ENCODE results near the gene S100A13.

Gene S100A13

GRCh38 chr1:153652805-153653500 lies 25.6 kb upstream of the S100A13 start:
- H3K36me3 ChIP-seq: 0 out of 22 replicates have a peak, but pooled peaks cover 0 to 2% (median 0%) of the 10 kb centered on the region in 11 experiments
- peak overlapping the region in 1 of 11 experiments; percentile 5; a peak in 1 of 22 replicates for H3K9ac ChIP-seq
- H3K27me3 ChIP-seq: no peaks in the 10 kb centered on the region
- H4K20me1 ChIP-seq: no peaks in the 10 kb centered on the region
- no peaks in the 10 kb centered on the region for H3K9me3 ChIP-seq (replicated peaks in 1 of 11)
- peak overlapping the region in 5 of 11 experiments; percentile 5 to 58 (median 18); a peak in 5 of 22 replicates for H3K27ac ChIP-seq
- no peak overlapping the region for H3K4me3 ChIP-seq
- 0 out of 22 replicates have a peak, but pooled peaks of 1 of the 11 experiments have one; percentile 9 for TF ChIP-seq Cebpa-rat (IDR thresholded peaks at IDR 0.05)
- H3K4me1 ChIP-seq: peaks cover 14 to 30% (median 19%) of the 10 kb centered on the region in 10 experiments; a peak in 19 of 20 replicates
- H3K4me2 ChIP-seq: peak overlapping the region in 9 of 11 experiments; percentile 1 to 80 (median 46); a peak in 15 of 22 replicates

GRCh38 chr1:153651771-153652170 lies 24.5 kb upstream of the S100A13 start:
- Histone ChIP-seq H3K27ac (no peak overlapping the region), H3K4me1 (peaks cover 20 to 40% (median 27%) of the 10 kb centered on the region in 10 experiments), H4K20me1 (peaks cover 0 to 4% (median 0%) of the 10 kb centered on the region in 11 experiments; a peak in 1 of 22 replicates), H3K4me2 (0 out of 22 replicates have a peak overlapping the region, but pooled peaks of 1 of the 11 experiments have one; percentile 80), H3K9ac (no peak overlapping the region), H3K36me3 (peaks cover 0 to 11% (median 8%) of the 10 kb centered on the region in 11 experiments; a peak in 14 of 22 replicates), H3K9me3 (replicated peaks in 1 of 11) (no peaks in the 10 kb centered on the region), H3K27me3 (no peaks in the 10 kb centered on the region), H3K4me3 (no peak overlapping the region)
- TF ChIP-seq Cebpa-rat (IDR thresholded peaks at IDR 0.05): no peak

- Histone ChIP-seq H3K27me3 (no peaks in the 10 kb centered on the region), H3K36me3 (peaks cover 13 to 30% (median 27%) of the 10 kb centered on the region in 11 experiments), H3K4me3 (no peak overlapping the region), H3K9me3 (replicated peaks in 1 of 11) (no peaks in the 10 kb centered on the region), H4K20me1 (peaks cover 0 to 9% (median 0%) of the 10 kb centered on the region in 11 experiments; a peak in 3 of 22 replicates), H3K4me1 (peaks cover 35 to 55% (median 46%) of the 10 kb centered on the region in 10 experiments), H3K9ac (peak overlapping the region in 1 of 11 experiments; percentile 1; a peak in 1 of 22 replicates), H3K27ac (peak overlapping the region in 4 of 11 experiments; percentile 3 to 70 (median 27); a peak in 4 of 22 replicates), H3K4me2 (0 out of 22 replicates have a peak overlapping the region, but pooled peaks of 1 of the 11 experiments have one; percentile 5)
- no peak for TF ChIP-seq Cebpa-rat (IDR thresholded peaks at IDR 0.05)
Measured at GRCh38 chr1:153649863-153650235, 22.5 kb upstream of the S100A13 start.

- Histone ChIP-seq H3K4me3 (no peak overlapping the region), H3K36me3 (peaks cover 18 to 35% (median 33%) of the 10 kb centered on the region in 11 experiments), H4K20me1 (peaks cover 0 to 10% (median 0%) of the 10 kb centered on the region in 11 experiments; a peak in 3 of 22 replicates), H3K27ac (peak overlapping the region in 6 of 11 experiments; percentile 3 to 70 (median 56); a peak in 8 of 22 replicates), H3K9me3 (replicated peaks in 1 of 11) (no peaks in the 10 kb centered on the region), H3K9ac (peak overlapping the region in 2 of 11 experiments; percentile 1 to 3; a peak in 2 of 22 replicates), H3K4me2 (0 out of 22 replicates have a peak overlapping the region, but pooled peaks of 1 of the 11 experiments have one; percentile 5), H3K4me1 (peaks cover 35 to 58% (median 49%) of the 10 kb centered on the region in 10 experiments), H3K27me3 (no peaks in the 10 kb centered on the region)
- no peak for TF ChIP-seq Cebpa-rat (IDR thresholded peaks at IDR 0.05)
Measured at GRCh38 chr1:153649137-153649862, 22.0 kb upstream of the S100A13 start.

- H3K9me3 ChIP-seq (replicated peaks in 1 of 11): no peaks in the 10 kb centered on the region
- H3K36me3 ChIP-seq: peaks cover 30 to 47% (median 44%) of the 10 kb centered on the region in 11 experiments
- no peak overlapping the region for H3K4me3 ChIP-seq
- H3K27me3 ChIP-seq: no peaks in the 10 kb centered on the region
- peak overlapping the region in 8 of 11 experiments; percentile 28 to 70 (median 58); a peak in 13 of 22 replicates for H3K27ac ChIP-seq
- H3K4me1 ChIP-seq: peaks cover 41 to 66% (median 54%) of the 10 kb centered on the region in 10 experiments
- peak in 1 of 11 experiments; percentile 11; a peak in 2 of 22 replicates for TF ChIP-seq Cebpa-rat (IDR thresholded peaks at IDR 0.05)
- peak overlapping the region in 8 of 11 experiments; percentile 18 to 88 (median 52); a peak in 11 of 22 replicates for H3K4me2 ChIP-seq
- H3K9ac ChIP-seq: peak overlapping the region in 3 of 11 experiments; percentile 20 to 42 (median 28); a peak in 4 of 22 replicates
- H4K20me1 ChIP-seq: peaks cover 0 to 10% (median 0%) of the 10 kb centered on the region in 11 experiments; a peak in 4 of 22 replicates
Measured at GRCh38 chr1:153648000-153648643, 20.8 kb upstream of the S100A13 start.

GRCh38 chr1:153647346-153647714 lies 20.0 kb upstream of the S100A13 start:
- TF ChIP-seq Cebpa-rat (IDR thresholded peaks at IDR 0.05): no peak
- peaks cover 37 to 65% (median 50%) of the 10 kb centered on the region in 10 experiments for H3K4me1 ChIP-seq
- H3K9me3 ChIP-seq (replicated peaks in 1 of 11): no peaks in the 10 kb centered on the region
- peaks cover 38 to 55% (median 52%) of the 10 kb centered on the region in 11 experiments for H3K36me3 ChIP-seq
- H3K4me2 ChIP-seq: peak overlapping the region in 9 of 11 experiments; percentile 11 to 88 (median 73); a peak in 13 of 22 replicates
- H3K27me3 ChIP-seq: no peaks in the 10 kb centered on the region
- H4K20me1 ChIP-seq: peaks cover 0 to 11% (median under 1%) of the 10 kb centered on the region in 11 experiments; a peak in 6 of 22 replicates
- no peak overlapping the region for H3K4me3 ChIP-seq
- no peak overlapping the region; a peak in 1 of 22 replicates for H3K9ac ChIP-seq
- H3K27ac ChIP-seq: peak overlapping the region; percentile 14 to 70 (median 47); a peak in 17 of 22 replicates

- peaks cover 43 to 60% (median 58%) of the 10 kb centered on the region in 11 experiments for H3K36me3 ChIP-seq
- H3K9ac ChIP-seq: no peak overlapping the region; a peak in 2 of 22 replicates
- no peaks in the 10 kb centered on the region for H3K9me3 ChIP-seq (replicated peaks in 1 of 11)
- H3K27me3 ChIP-seq: no peaks in the 10 kb centered on the region
- no peak for TF ChIP-seq Cebpa-rat (IDR thresholded peaks at IDR 0.05)
- peaks cover 39 to 66% (median 50%) of the 10 kb centered on the region in 10 experiments for H3K4me1 ChIP-seq
- peak overlapping the region in 1 of 10 experiments; percentile 18; a peak in 1 of 20 replicates for H3K4me3 ChIP-seq
- H4K20me1 ChIP-seq: peaks cover 0 to 16% (median 5%) of the 10 kb centered on the region in 11 experiments; a peak in 6 of 22 replicates
- peak overlapping the region; percentile 11 to 88 (median 70); a peak in 21 of 22 replicates for H3K4me2 ChIP-seq
- peak overlapping the region; percentile 14 to 70 (median 47); a peak in 16 of 22 replicates for H3K27ac ChIP-seq
Measured at GRCh38 chr1:153646672-153647345, 19.5 kb upstream of the S100A13 start.

Data from BLaER1 treated with 17β-estradiol and CSF1 and Interleukin-3, amounts not matched to agents 10 nM and 100 nM (cell line).